Measurements from ENCODE around the gene SAT2.
"Not testable (repeated sequence)": the region's sequence is repeated elsewhere in the genome, so short reads cannot be mapped to it uniquely, and the experiment has no call there.

SAT2 gene
- total RNA-seq: 29.2 to 55.9 (median 43.6) reads per million in 4 experiments

DNA sequence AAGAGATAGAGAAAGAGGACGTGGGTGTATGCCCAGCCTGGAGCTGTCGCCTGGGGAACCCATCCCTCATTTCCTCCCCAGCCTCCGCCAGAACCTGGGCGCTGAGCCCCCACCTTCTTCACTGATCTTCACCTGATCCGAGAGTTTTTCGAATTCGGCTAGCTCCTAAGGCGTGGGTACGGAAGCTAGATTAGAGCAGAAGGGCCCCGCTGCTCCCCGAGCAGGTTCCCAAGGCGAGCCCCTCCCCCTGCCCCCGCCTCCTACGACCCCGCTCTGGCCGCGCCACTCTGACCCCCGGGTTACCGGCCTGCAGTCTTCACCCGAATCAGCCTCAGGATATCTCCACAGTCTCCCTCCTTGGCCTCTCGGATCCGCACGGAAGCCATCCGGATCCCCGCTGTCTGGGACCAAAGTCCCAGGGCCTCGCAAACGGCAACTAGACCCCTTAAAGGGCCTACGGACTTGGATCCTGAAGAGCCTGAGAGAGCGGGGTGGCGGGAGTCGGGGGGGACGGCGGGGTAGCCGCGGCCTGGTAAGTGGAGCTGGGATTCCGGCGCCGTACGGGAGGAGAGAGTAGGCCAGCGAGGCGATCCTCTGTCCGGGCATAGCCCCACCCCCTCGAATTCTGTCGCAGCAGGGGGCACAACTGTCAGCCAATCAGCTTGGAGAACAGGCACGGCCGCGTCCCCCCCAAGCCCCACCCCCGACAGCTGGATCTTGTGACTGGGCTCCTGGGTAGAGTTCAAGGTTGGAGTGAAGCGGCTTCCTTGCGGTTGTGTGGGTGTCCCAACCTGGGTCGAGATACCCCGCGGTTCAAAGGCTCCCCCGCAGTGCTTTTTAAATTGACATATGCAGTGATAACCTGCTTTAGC, at the start of gene SAT2:
Gene SAT2, minus strand, starts transcription at position 572 of the 872 bp plus-strand sequence. Its CDS starts 186 bp downstream, at position 386.
- DNase-seq: peak; percentile 85

DNA sequence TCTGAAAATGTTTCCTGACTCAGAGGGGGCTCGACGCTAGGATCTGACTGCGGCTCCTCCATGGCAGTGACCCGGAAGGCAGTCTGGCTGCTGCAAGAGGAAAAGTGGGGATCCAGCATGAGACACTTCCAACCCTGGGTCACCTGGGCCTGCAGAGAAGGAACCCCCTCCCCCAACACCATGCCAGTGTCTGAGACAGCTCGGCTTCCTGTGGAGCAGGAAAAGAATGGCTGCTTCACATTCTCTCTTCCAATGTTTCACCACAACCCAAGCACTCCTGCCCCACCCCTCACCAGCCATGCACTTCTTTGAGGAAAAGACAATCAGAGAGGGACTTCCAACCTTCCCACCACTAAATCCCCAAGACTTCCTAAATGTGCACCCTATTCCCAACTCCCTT, 48.9 kb upstream of the SAT2 start:
- DNase-seq: no peak

- DNase-seq: no peak
These were observed 47.3 kb upstream of the SAT2 start for GRCh38 chr17:7674934-7675333.

DNA sequence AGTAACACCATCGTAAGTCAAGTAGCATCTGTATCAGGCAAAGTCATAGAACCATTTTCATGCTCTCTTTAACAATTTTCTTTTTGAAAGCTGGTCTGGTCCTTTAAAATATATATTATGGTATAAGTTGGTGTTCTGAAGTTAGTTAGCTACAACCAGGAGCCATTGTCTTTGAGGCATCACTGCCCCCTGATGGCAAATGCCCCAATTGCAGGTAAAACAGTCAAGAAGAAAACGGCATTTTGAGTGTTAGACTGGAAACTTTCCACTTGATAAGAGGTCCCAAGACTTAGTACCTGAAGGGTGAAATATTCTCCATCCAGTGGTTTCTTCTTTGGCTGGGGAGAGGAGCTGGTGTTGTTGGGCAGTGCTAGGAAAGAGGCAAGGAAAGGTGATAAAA, 45.6 kb upstream of the SAT2 start:
- no peak for DNase-seq

DNA sequence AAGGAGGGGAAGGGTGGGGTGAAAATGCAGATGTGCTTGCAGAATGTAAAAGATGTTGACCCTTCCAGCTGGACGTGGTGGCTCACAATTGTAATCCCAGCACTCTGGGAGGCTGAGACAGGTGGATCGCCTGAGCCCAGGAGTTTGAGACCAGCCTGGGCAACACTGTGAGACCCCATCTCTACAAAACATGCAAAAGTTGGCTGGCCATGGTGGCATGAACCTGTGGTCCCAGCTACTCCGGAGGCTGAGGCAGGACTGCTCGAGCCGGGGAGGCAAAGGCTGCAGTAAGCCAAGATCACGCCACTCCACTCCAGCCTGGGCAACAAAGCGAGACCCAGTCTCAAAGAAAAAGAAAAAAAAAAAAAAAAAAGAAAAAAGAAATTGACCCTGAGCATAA, 40.9 kb upstream of the SAT2 start:
- DNase-seq: no peak

GRCh38 chr17:7667656-7668406, 40.2 kb upstream of the SAT2 start:
- no peak for DNase-seq

- no peak for DNase-seq
These were observed 29.5 kb upstream of the SAT2 start for GRCh38 chr17:7656958-7657609.

- no peak for DNase-seq
These were observed 27.9 kb upstream of the SAT2 start for GRCh38 chr17:7655541-7655840.

DNA sequence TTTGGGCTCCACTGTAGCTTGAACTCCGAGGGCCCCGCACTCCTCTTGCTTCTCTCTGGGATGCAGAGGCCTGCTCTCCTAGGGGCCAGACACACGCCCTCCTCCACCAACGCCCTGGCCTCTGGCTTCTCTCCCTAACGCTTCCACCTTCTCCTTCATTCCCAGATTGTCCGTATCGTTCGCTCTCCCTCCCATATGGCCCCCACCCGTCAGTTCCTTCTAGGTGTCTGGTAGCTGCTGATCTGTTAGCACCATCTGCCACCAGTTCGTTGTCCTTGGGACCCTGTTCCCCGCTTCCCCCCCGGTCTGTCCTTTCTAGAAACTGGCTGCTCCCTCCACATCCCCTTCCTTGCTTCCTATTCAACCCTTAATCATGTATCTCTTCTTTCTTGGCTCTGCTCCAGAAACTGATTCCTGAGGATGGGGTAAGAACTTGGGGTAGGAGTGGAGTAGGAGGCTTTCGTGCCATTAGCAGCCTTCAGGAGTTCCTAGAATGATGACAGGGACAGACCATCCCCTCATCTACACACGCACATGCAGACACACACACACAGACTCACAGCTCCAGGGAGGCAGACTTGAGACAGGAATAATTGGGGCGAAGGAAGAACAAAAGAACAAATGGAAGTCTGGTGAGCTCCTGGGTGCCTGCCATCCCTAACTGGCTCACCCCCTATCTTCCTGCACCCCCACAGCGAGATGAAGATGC, 27.4 kb upstream of the SAT2 start:
- DNase-seq: no peak

GRCh38 chr17:7652388-7653356, 25.1 kb upstream of the SAT2 start:
- DNase-seq: no peak

DNA sequence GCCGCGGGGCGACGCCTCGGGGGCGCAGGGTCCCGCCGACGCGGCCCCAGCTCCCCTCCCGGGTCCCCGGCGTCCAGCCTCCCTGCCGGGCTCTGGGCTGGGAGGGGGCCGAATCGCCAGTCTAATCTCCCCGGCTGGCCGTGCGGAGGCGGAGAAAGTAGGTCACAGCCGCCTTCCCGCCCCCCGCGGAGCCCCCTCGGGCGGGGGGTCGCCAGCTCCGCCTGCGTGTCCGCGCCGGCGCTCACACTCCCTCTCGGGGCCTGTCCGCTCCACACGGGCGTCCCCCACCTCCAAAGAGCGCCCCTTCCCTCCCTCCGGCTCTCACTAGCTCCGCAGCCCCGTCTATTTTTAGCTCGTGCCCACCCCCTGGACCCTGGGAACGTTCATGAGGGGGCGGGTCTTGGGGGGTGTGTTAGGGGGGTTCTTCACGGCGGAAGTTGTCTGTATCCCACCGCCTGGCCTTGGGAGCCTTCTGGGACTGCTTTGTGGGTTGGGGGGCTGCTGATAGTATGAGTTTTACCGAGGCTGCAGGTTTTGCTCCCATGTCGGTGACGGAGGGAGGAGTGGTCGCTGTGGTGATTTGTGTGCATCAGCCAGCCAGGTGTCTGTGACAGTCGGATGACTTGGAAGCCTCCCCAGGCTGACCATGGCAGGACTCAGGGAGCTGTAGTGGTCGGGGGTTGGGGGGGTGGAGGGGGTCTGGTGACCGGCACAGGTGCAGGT, 24.2 kb upstream of the SAT2 start:
- DNase-seq: no peak

DNA sequence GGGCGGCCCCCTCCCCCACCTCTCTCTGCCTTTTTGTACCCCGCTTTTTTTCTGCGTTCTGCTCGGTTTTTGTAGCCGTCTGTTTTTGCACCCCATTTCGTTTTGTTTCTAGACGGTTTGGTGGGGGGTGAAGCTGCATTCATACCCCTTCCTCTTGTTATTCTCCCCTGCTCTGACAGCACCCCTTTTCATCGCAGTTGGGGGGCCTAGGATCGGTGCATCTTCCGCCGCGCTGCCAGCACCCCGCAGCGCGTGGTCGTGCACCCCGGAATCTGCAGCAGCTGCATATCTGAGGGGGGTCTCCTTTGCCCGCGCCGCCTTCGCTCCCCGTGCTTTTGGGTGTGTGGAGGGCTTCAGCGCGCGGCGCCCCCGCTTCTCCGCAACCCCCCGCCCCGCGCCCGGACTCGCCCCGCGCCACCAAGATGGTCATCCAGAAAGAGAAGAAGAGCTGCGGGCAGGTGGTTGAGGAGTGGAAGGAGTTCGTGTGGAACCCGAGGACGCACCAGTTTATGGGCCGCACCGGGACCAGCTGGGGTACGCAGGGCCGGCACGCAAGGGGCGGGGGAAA, 23.6 kb upstream of the SAT2 start:
- no peak for DNase-seq

- DNase-seq: peak; percentile 85
These were observed 23.0 kb upstream of the SAT2 start, which contains the start of gene ATP1B2 for GRCh38 chr17:7650509-7651096. ATP1B2 (plus strand) TSS chr17:7650926; CDS start chr17:7651519, 593 bp downstream.

DNA sequence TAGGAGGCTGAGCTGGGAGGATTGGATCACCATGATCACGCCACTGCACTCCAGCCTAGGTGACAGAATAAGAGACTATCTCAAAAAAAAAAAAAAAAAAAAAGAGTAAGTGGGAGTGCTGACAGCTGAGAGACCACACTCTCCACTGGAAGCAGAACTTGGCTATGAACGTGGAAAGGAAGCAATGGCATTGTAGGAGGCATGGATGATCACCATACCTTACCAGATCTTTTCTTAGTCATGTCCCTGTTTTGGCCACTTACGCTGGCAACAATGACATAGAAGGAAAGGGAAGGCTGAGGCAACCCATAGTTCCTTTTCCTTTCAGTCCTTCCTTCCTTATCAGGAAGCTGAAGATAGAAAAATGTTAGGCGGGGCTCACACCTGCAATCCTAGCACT, 19.4 kb upstream of the SAT2 start:
- DNase-seq: no peak

GRCh38 chr17:7646457-7646856, 18.8 kb upstream of the SAT2 start:
- DNase-seq: no peak

- no peak for DNase-seq
These were observed 17.2 kb upstream of the SAT2 start for GRCh38 chr17:7644775-7645174.

GRCh38 chr17:7641635-7642034, 14.0 kb upstream of the SAT2 start:
- not testable (repeated sequence) for DNase-seq

- DNase-seq: no peak
These were observed 13.2 kb upstream of the SAT2 start for GRCh38 chr17:7640783-7641182.

GRCh38 chr17:7636163-7636562, 8.5 kb upstream of the SAT2 start:
- no peak for DNase-seq

DNA sequence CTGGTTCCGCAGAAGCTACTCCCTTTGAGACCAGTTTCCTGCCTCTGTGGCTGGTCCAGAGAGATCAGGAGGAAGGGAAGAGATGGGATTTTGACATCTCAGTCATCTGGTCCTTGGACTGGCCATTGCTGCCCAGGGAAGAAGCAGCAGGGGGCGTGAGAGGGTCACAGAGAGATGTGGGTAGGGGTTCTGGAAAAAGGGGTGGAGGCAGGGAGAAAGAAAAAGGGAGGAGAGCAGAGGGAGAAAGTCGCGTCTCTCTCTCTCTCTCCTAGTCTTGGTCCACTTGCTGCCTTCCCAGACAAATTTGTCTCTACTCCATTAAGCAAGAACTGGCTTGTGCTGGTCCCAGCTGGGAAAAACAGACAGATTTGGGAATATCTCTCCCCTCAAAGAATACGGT, 6.8 kb upstream of the SAT2 start:
- DNase-seq: no peak
